Neural progenitor cell (in vitro differentiated cells): ENCODE data around the gene ZNF274. TPM values are rescaled to one million over a fixed set of nuclear protein-coding genes. Genes with fewer than 3 reads are reported as not detected.
A peak's percentile ranks its signal among the peaks of the same experiment; 100 is the strongest.
"Not testable (repeated sequence)": the region's sequence is repeated elsewhere in the genome, so short reads cannot be mapped to it uniquely, and the experiment has no call there.

Experiments used
- DNase-seq: peaks from one replicate; pipeline ENCODE4 v3.0.0-alpha.2; 2016; ENCODE audit warnings: low spot score
- H2AFZ ChIP-seq: fragments of 200-600 bp; sonication (generic); replicated peaks from 2 replicates; pipeline ENCODE4 v1.6.1; 2016; ENCODE audit warnings: antibody characterized with exemption
- H3F3A ChIP-seq: fragments of 200-600 bp; sonication (generic); 2 replicates; pipeline ENCODE4 v1.6.1; 2016; ENCODE audit warnings: antibody characterized with exemption, low read depth
- H3K27ac ChIP-seq: fragments of 200-600 bp; sonication (generic); 2 replicates; pipeline ENCODE4 v1.5.1; 2016; ENCODE audit warnings: mild to moderate bottlenecking
- H3K27me3 ChIP-seq: fragments of 200-600 bp; sonication (generic); 2 replicates; pipeline ENCODE4 v1.6.1; 2016; ENCODE audit warnings: mild to moderate bottlenecking, moderate library complexity
- H3K36me3 ChIP-seq: fragments of 200-600 bp; sonication (generic); 2 replicates; pipeline ENCODE4 v1.5.1; 2016
- H3K4me1 ChIP-seq: fragments of 200-600 bp; sonication (generic); 2 replicates; pipeline ENCODE4 v1.6.1; 2016; ENCODE audit warnings: mixed run types
- H3K4me2 ChIP-seq: fragments of 200-600 bp; sonication (generic); 2 replicates; pipeline ENCODE4 v1.6.1; 2016
- H3K4me3 ChIP-seq: fragments of 200-600 bp; sonication (generic); 2 replicates; pipeline ENCODE4 v1.5.1; 2016
- H3K79me2 ChIP-seq: fragments of 200-600 bp; sonication (generic); 2 replicates; pipeline ENCODE4 v1.6.1; 2016; ENCODE audit warnings: low read depth
- H3K9ac ChIP-seq: fragments of 200-600 bp; sonication (generic); 2 replicates; pipeline ENCODE4 v1.6.1; 2016
- H3K9me3 ChIP-seq: fragments of 200-600 bp; sonication (generic); 2 replicates; pipeline ENCODE4 v1.5.1; 2016; ENCODE audit warnings: low read depth
- H4K20me1 ChIP-seq: fragments of 200-600 bp; sonication (generic); 2 replicates; pipeline ENCODE4 v1.6.1; 2016; ENCODE audit warnings: low read depth
- H3K27ac Mint-ChIP-seq: 3 replicates; pipeline ENCODE4 v1.8.0; 2021; ENCODE audit warnings: mixed read lengths
- H3K27me3 Mint-ChIP-seq: 2 replicates; pipeline ENCODE4 v1.8.0; 2022; ENCODE audit warnings: low read depth, mild to moderate bottlenecking, inconsistent platforms, moderate library complexity, mixed read lengths; ENCODE audit not compliant: insufficient read depth
- H3K36me3 Mint-ChIP-seq: 3 replicates; pipeline ENCODE4 v1.8.0; 2021; ENCODE audit warnings: mixed read lengths
- H3K4me1 Mint-ChIP-seq: 3 replicates; pipeline ENCODE4 v1.8.0; 2021; ENCODE audit warnings: mixed read lengths
- H3K4me3 Mint-ChIP-seq: 3 replicates; pipeline ENCODE4 v1.8.0; 2021; ENCODE audit warnings: mild to moderate bottlenecking, moderate library complexity, mixed read lengths
- H3K9me3 Mint-ChIP-seq: 3 replicates; pipeline ENCODE4 v1.8.0; 2020; ENCODE audit warnings: mixed read lengths
- EZH2 ChIP-seq: fragments of 200-600 bp; sonication (generic); IDR thresholded peaks from 2 replicates; pipeline ENCODE4 v1.6.1; 2017; ENCODE audit warnings: antibody characterized with exemption, mild to moderate bottlenecking, moderate library complexity
- EZH2phosphoT487 ChIP-seq: fragments of 200-600 bp; sonication (generic); IDR thresholded peaks from 2 replicates; pipeline ENCODE4 v1.6.1; 2017; ENCODE audit warnings: antibody characterized with exemption
- total RNA-seq: library from RNA; depleted of rRNA; stranded (reverse); fragments of >200 nt; gene quantifications from 2 replicates; pipeline ENCODE4 v1.2.3, GENCODE V29; 2015; ENCODE audit warnings: low replicate concordance
- TF ChIP-seq, protein P1 (sequence below): fragments of 200-600 bp; sonication (generic); IDR thresholded peaks from 2 replicates; pipeline ENCODE4 v1.5.1; 2017; ENCODE audit warnings: antibody characterized with exemption, mild to moderate bottlenecking

The ZNF274 gene
- total RNA-seq, 1 donor from 2014 or later: 39.3 TPM

DNA sequence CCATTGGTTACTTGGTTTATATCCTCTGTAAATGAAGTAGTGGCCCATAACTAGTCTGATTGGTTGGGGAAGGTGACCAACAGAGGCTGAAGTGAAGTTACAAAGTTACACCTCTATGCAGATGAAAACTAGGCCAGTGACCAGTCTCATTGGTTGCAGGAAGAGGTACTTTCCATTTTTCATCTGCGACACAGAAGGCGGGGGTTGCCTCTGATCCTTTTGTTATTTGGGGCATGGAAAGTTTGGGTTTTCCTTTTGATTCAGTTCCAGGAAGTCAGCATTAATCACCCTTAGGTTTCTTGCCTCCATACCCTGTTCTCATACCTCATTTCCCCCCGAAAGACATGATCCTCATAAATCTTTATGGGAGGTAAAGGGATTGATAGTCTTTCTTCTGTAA is 66.0 kb downstream of the ZNF274 start:
- peaks cover 51% of the 10 kb centered on the region for H3K9me3 ChIP-seq
- no peaks in the 10 kb centered on the region for H3K4me1 Mint-ChIP-seq
- no peaks in the 10 kb centered on the region for H3K79me2 ChIP-seq
- no peak overlapping the region for H3K27ac ChIP-seq
- peaks cover 96% of the 10 kb centered on the region for H3K36me3 ChIP-seq
- no peak overlapping the region for H3K4me3 Mint-ChIP-seq
- peaks cover 33% of the 10 kb centered on the region for H3F3A ChIP-seq
- H3K27ac Mint-ChIP-seq: no peak overlapping the region
- no peak for DNase-seq
- H3K4me3 ChIP-seq: no peak overlapping the region
- no peaks in the 10 kb centered on the region for H3K4me1 ChIP-seq
- H3K9me3 Mint-ChIP-seq: peaks cover 95% of the 10 kb centered on the region
- TF ChIP-seq EZH2: no peak
- TF ChIP-seq, protein P1, sequence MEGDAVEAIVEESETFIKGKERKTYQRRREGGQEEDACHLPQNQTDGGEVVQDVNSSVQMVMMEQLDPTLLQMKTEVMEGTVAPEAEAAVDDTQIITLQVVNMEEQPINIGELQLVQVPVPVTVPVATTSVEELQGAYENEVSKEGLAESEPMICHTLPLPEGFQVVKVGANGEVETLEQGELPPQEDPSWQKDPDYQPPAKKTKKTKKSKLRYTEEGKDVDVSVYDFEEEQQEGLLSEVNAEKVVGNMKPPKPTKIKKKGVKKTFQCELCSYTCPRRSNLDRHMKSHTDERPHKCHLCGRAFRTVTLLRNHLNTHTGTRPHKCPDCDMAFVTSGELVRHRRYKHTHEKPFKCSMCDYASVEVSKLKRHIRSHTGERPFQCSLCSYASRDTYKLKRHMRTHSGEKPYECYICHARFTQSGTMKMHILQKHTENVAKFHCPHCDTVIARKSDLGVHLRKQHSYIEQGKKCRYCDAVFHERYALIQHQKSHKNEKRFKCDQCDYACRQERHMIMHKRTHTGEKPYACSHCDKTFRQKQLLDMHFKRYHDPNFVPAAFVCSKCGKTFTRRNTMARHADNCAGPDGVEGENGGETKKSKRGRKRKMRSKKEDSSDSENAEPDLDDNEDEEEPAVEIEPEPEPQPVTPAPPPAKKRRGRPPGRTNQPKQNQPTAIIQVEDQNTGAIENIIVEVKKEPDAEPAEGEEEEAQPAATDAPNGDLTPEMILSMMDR: no peak
- no peak for TF ChIP-seq EZH2phosphoT487
- no peak overlapping the region for H3K9ac ChIP-seq
- H3K27me3 ChIP-seq: no peaks in the 10 kb centered on the region
- no peak overlapping the region for H2AFZ ChIP-seq
- no peak overlapping the region for H3K4me2 ChIP-seq
- H3K27me3 Mint-ChIP-seq: peaks cover 14% of the 10 kb centered on the region
- H4K20me1 ChIP-seq: no peaks in the 10 kb centered on the region
- peaks cover 83% of the 10 kb centered on the region for H3K36me3 Mint-ChIP-seq

DNA sequence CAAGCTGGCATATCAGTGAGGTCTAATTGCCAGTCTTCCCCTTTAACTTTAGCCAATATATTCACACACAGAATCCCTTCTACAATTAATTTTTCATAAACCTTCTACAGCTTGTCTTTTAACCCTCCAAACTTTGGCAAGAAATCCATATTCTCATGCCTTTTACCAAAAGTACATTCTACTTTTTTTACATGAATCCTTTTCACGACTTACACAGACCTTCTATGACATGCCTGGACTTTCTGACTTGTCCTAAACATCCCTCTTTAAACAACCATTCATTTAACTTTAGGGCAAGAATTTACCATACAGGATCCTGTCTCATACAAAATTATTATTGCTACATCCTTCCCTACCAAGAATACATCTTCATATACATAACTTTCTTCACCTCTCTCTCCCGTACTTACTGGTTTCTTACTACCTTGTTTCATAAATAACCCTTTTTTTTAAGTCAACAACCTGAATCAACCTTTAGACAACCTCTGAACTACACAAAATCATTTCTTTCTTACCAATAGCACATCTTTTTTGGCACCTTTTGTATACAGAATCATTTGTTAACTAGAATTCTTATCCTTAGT is 69.3 kb downstream of the ZNF274 start:
- DNase-seq: peak; percentile 13
- H3K27me3 Mint-ChIP-seq: peaks cover 13% of the 10 kb centered on the region
- peaks cover 68% of the 10 kb centered on the region for H3K9me3 ChIP-seq

DNA sequence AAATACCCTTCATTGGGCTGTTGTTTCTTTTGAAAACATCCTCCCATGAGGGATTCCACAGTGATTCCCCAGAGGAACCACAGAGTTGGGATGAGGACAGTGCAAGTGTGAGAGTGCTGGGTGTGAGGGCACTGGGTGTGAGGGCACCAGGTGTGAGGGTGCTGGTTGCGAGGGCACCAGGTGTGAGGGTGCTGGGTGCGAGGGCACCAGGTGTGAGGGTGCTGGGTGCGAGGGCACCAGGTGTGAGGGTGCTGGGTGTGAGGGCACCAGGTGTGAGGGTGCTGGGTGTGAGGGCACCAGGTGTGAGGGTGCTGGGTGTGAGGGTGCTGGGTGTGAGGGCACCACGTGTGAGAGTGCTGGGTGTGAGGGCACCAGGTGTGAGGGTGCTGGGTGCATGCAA is 75.4 kb downstream of the ZNF274 start:
- peaks cover 85% of the 10 kb centered on the region for H3K36me3 Mint-ChIP-seq
- H3K4me2 ChIP-seq, H3K9ac ChIP-seq, H3K4me1 Mint-ChIP-seq, H4K20me1 ChIP-seq, H2AFZ ChIP-seq, H3K27ac ChIP-seq, H3K79me2 ChIP-seq, H3K27ac Mint-ChIP-seq, H3K4me1 ChIP-seq, DNase-seq, H3K4me3 ChIP-seq, H3K27me3 ChIP-seq, H3K4me3 Mint-ChIP-seq: not testable (repeated sequence)
- peaks cover 13% of the 10 kb centered on the region for H3K27me3 Mint-ChIP-seq
- H3K9me3 Mint-ChIP-seq: peaks cover 94% of the 10 kb centered on the region
- Histone ChIP-seq H3K9me3 (peaks cover 76% of the 10 kb centered on the region), H3K36me3 (peaks cover 87% of the 10 kb centered on the region), H3F3A (peaks cover 39% of the 10 kb centered on the region)

More for the DNA sequence above, 69.3 kb downstream of the ZNF274 start:
- Mint-ChIP-seq H3K36me3 (peaks cover 78% of the 10 kb centered on the region), H3K27ac (no peak overlapping the region), H3K4me1 (no peaks in the 10 kb centered on the region), H3K9me3 (peaks cover 91% of the 10 kb centered on the region), H3K4me3 (no peak overlapping the region)
- H3K27me3 ChIP-seq: no peaks in the 10 kb centered on the region
- peak overlapping the region; percentile 15 for H3K4me3 ChIP-seq
- H3K4me2 ChIP-seq: no peak overlapping the region
- peaks cover 90% of the 10 kb centered on the region for H3K36me3 ChIP-seq
- H2AFZ ChIP-seq: no peak overlapping the region
- no peak overlapping the region for H3K9ac ChIP-seq
- no peak overlapping the region for H3K27ac ChIP-seq
- H3K4me1 ChIP-seq: no peaks in the 10 kb centered on the region
- no peaks in the 10 kb centered on the region for H4K20me1 ChIP-seq
- no peak for TF ChIP-seq EZH2phosphoT487
- TF ChIP-seq EZH2: no peak
- TF ChIP-seq, protein P1: no peak
- H3F3A ChIP-seq: peaks cover 33% of the 10 kb centered on the region
- H3K79me2 ChIP-seq: no peaks in the 10 kb centered on the region

DNA sequence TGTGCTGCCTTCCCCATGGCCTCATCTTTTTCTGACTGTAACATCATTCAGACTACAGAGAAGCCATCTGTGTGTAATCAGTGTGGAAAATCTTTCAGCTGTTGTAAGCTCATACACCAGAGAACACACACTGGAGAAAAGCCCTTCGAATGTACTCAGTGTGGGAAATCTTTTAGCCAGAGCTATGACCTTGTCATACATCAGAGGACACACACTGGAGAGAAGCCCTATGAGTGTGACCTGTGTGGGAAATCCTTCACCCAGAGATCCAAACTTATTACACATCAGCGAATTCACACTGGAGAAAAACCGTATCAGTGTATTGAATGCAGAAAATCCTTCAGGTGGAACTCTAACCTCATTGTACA is 78.7 kb downstream of the ZNF274 start:
- Mint-ChIP-seq H3K36me3 (peaks cover 69% of the 10 kb centered on the region), H3K27ac (no peak overlapping the region)
- no peak overlapping the region for H2AFZ ChIP-seq

More for the DNA sequence above, 78.7 kb downstream of the ZNF274 start:
- Mint-ChIP-seq H3K9me3 (peaks cover 94% of the 10 kb centered on the region), H3K27me3 (peaks cover 14% of the 10 kb centered on the region), H3K4me1 (no peaks in the 10 kb centered on the region), H3K4me3 (no peak overlapping the region)
- H3K27ac ChIP-seq: no peak overlapping the region
- H4K20me1 ChIP-seq: no peaks in the 10 kb centered on the region
- DNase-seq: no peak
- H3K36me3 ChIP-seq: peaks cover 67% of the 10 kb centered on the region
- peak overlapping the region; percentile 22 for H3K4me3 ChIP-seq
- no peak overlapping the region for H3K9ac ChIP-seq
- TF ChIP-seq, protein P1: no peak
- no peak for TF ChIP-seq EZH2phosphoT487
- no peak for TF ChIP-seq EZH2
- H3K79me2 ChIP-seq: peaks cover 5% of the 10 kb centered on the region
- H3K4me1 ChIP-seq: no peaks in the 10 kb centered on the region
- H3K9me3 ChIP-seq: peaks cover 74% of the 10 kb centered on the region
- no peak overlapping the region for H3K4me2 ChIP-seq
- peaks cover 42% of the 10 kb centered on the region for H3F3A ChIP-seq
- H3K27me3 ChIP-seq: peaks cover 8% of the 10 kb centered on the region
